Measurements from ENCODE around the gene PKD1.

DNA sequence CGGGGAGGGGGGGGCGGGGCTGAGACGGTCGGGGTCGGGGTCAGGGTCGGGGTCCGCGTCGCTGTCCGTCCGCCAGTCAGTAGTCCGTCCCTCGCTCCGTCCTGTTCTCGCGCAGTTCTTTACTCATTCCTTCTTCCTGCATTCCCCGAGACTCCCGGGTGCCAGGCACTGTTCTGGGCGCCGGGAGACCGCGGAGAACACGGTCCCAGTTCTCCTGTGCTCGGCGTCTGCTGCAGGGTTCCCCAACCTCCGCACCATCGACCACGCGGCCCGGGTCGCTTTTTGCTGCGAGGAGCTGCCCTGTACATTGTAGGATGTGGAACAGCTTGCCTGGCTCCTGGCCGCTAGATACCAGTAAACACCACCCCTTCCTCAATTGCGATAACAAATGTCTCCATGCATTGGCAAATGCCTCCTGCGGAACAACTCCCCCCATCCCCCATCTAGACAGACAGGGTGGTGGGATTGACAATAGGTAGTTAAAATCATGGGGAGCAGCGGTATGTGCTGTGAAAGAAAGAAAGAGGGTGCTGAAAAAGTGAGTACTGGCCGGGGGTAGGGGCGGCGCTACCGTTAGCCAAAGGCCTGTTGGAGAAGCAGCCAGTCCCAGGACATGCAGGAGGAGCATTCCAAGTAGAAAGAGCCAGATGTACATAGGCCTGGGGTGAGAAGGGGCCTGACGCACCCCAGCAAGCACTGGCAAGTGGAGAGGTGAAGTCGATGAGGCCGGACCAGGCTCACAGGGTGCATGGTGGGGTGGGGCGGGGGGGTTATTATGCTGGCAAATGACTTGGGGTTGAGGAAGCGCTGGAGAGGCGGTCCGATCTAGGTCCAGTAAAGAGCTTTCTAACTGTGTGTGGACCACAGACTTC, 20.5 kb upstream of the PKD1 start:
- TF ChIP-seq, protein P1, sequence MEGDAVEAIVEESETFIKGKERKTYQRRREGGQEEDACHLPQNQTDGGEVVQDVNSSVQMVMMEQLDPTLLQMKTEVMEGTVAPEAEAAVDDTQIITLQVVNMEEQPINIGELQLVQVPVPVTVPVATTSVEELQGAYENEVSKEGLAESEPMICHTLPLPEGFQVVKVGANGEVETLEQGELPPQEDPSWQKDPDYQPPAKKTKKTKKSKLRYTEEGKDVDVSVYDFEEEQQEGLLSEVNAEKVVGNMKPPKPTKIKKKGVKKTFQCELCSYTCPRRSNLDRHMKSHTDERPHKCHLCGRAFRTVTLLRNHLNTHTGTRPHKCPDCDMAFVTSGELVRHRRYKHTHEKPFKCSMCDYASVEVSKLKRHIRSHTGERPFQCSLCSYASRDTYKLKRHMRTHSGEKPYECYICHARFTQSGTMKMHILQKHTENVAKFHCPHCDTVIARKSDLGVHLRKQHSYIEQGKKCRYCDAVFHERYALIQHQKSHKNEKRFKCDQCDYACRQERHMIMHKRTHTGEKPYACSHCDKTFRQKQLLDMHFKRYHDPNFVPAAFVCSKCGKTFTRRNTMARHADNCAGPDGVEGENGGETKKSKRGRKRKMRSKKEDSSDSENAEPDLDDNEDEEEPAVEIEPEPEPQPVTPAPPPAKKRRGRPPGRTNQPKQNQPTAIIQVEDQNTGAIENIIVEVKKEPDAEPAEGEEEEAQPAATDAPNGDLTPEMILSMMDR (IDR thresholded peaks at IDR 0.05) = no peak
- TF ChIP-seq EZH2 (IDR thresholded peaks at IDR 0.05; ENCODE audit: borderline replicate concordance, insufficient read depth, low read depth, low read length, poor library complexity, severe bottlenecking) = no peak

Data from B cell (primary cell).